Kidney (tissue), 14 donors: ENCODE measurements around the gene MEA1. TPM values are rescaled to one million over a fixed set of nuclear protein-coding genes. Genes with fewer than 3 reads are reported as not detected.

Experiments
- DNase-seq, 5 donors: peaks; one replicate each; pipeline ENCODE4 v3.0.0-alpha.2; 2013 to 2020
- FAIRE-seq: peaks from 2 replicates; lab custom pipeline; 2012; peaks lifted over from hg19 to GRCh38; lab: Jason Lieb, UNC
- H3K27ac ChIP-seq, 2 donors: one replicate each; pipeline ENCODE4 v1.7.0; 2013; ENCODE audit warnings: low read depth in 2 of 2, low read length in 2 of 2, inconsistent platforms in 1 of 2
- H3K27me3 ChIP-seq: one replicate; pipeline ENCODE4 v1.7.1; 2013; ENCODE audit warnings: low read length, inconsistent platforms; ENCODE audit not compliant: control insufficient read depth, insufficient read depth
- H3K36me3 ChIP-seq, 3 donors: one replicate each; pipeline versions ENCODE4 v1.7.0 to v1.7.1; 2013; ENCODE audit warnings: low read length in 3 of 3, control low read depth in 1 of 3, inconsistent platforms in 1 of 3; ENCODE audit not compliant: insufficient read depth in 3 of 3, control insufficient read depth in 2 of 3
- H3K4me1 ChIP-seq, 3 donors: one replicate each; pipeline versions ENCODE4 v1.7.0 to v1.7.1; 2013; ENCODE audit warnings: low read length in 3 of 3, inconsistent platforms in 1 of 3, low read depth in 1 of 3; ENCODE audit not compliant: control insufficient read depth in 2 of 3, insufficient read depth in 2 of 3
- H3K4me3 ChIP-seq, 3 donors: one replicate each; pipeline versions ENCODE4 v1.7.0 to v1.8.1; 2013; ENCODE audit warnings: low read length in 3 of 3, control low read depth in 1 of 3, inconsistent platforms in 1 of 3
- H3K9ac ChIP-seq, 3 donors: one replicate each; pipeline versions ENCODE4 v1.7.0 to v1.7.1; 2013; ENCODE audit warnings: low read length in 3 of 3, control low read depth in 1 of 3, inconsistent platforms in 1 of 3
- H3K9me3 ChIP-seq, 3 donors: one replicate each; pipeline versions ENCODE4 v1.7.0 to v1.7.1; 2013; ENCODE audit warnings: low read length in 3 of 3, control low read depth in 1 of 3, inconsistent platforms in 1 of 3; ENCODE audit not compliant: control insufficient read depth in 2 of 3, insufficient read depth in 1 of 3
- CTCF ChIP-seq: IDR thresholded peaks from 3 replicates; pipeline ENCODE4 v1.5.1; 2012; ENCODE audit warnings: mild to moderate bottlenecking, moderate library complexity, borderline replicate concordance; ENCODE audit not compliant: insufficient read depth; ENCODE audit errors: extremely low read depth
- intact Hi-C: fragments of 100-400 bp; cut with DNase I; formaldehyde crosslinking; loops from one replicate; pipeline ENCODE4 v1.11.1; 2022
- polyA plus RNA-seq: library from polyadenylated mRNA; stranded (reverse); fragments of 350-450 nt; fragmentation: Illumina TruSeq; extraction: RNeasy Lipid Tissue Mini Kit (QIAGEN cat#74804); gene quantifications from one replicate; pipeline ENCODE4 v1.2.3, GENCODE V29; 2014; ENCODE audit warnings: low read depth, low replicate concordance; ENCODE audit not compliant: insufficient read depth
- total RNA-seq: library from RNA; stranded (reverse); fragmentation: NEBNext Ultra II Directional; extraction: Animal tissue kit (Norgen Biotek cat#: 25700); gene quantifications from one replicate; pipeline ENCODE4 v1.2.1, GENCODE V29; 2021
- donor health status: control.
- donor health status: control.
- donor health status: control.
- donor health status: control.
- donor health status: control.
- donor health status: DM: yes; HTN: yes; CAD: no.
- donor health status: Normal renal cell carcinoma (clear cell type).

MEA1 gene
- total and polyA plus RNA-seq, 2 donors from 2014 or later: 53.2 to 149 TPM

GRCh38 chr6:42974919-42975505, 38.7 kb downstream of the MEA1 start:
- H3K9ac ChIP-seq: no peak overlapping the region
- H3K27ac ChIP-seq: no peak overlapping the region
- no peaks in the 10 kb centered on the region for H3K9me3 ChIP-seq
- H3K27me3 ChIP-seq: no peaks in the 10 kb centered on the region
- peaks cover 0 to 3% (median 0%) of the 10 kb centered on the region in 3 donors for H3K36me3 ChIP-seq
- DNase-seq (no peak), FAIRE-seq (no peak)
- no peak for TF ChIP-seq CTCF
- peaks cover 0 to 13% (median 6%) of the 10 kb centered on the region in 3 donors for H3K4me1 ChIP-seq
- intact Hi-C loops: no loop called here
- no peak overlapping the region for H3K4me3 ChIP-seq

- Histone ChIP-seq H3K9me3 (no peaks in the 10 kb centered on the region), H3K4me1 (peaks cover 0 to 4% (median 0%) of the 10 kb centered on the region in 3 donors), H3K36me3 (peaks cover 0 to 8% (median 3%) of the 10 kb centered on the region in 3 donors), H3K27ac (no peak overlapping the region), H3K9ac (no peak overlapping the region), H3K27me3 (no peaks in the 10 kb centered on the region), H3K4me3 (no peak overlapping the region)
- no peak for TF ChIP-seq CTCF
- FAIRE-seq (no peak), DNase-seq (no peak)
- intact Hi-C loops: no loop called here
Measured at GRCh38 chr6:42973926-42974325, 39.8 kb downstream of the MEA1 start.

GRCh38 chr6:42971746-42972327, 41.9 kb downstream of the MEA1 start:
- intact Hi-C loops: no loop called here
- DNase-seq (no peak), FAIRE-seq (no peak)
- Histone ChIP-seq H3K4me3 (no peak overlapping the region), H3K4me1 (no peaks in the 10 kb centered on the region), H3K9me3 (no peaks in the 10 kb centered on the region), H3K9ac (no peak overlapping the region), H3K27ac (no peak overlapping the region), H3K36me3 (peaks cover 0 to 8% (median 3%) of the 10 kb centered on the region in 3 donors), H3K27me3 (no peaks in the 10 kb centered on the region)
- TF ChIP-seq CTCF: no peak
